ENCODE measurements around the gene NME1. TPM values are rescaled to one million over a fixed set of nuclear protein-coding genes. Genes with fewer than 3 reads are reported as not detected.

Gene NME1
- total RNA-seq, 1 experiment from 2014 or later, result 237 TPM

- no peak for DNase-seq (ENCODE audit: low spot score)
These were observed 35.8 kb downstream of the NME1 start for GRCh38 chr17:51189162-51189561.

DNA sequence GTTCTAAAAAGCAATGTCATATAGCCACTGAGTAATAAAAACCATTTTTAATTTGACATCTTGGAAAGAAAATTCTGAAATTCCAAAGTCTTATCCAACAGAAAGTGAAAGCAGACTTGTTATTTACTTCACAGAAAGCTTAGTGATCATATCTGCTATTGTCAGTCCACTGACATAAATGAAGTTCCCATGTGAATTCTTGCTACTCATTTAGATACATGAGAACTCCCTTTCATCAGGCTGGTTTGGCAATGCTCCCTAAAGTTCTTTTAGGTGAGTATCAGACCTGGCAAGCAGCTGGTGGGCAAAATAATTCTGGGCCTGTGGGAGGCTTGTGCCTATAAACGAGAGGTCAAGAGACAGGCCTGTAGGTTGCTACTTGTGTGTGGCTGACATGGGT is 36.3 kb downstream of the NME1 start:
- no peak for DNase-seq (ENCODE audit: low spot score)

DNA sequence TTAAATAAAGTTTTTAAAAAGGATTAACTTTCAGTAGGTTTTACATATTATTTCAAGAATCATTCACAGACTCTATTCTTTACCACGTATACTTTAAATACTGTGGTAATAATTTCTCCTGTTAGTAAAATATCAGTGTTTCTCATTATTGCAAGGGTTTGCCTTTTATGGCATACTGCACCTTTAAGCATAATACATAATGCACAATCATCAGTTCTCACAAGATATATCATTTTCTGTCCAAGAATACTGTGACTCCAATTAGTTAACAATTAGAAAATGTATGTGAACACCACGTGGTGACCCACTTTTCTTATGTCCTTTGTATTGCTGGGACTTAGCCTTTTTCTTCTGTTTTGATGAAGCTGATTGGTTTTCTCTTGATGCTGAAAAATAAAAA is 38.5 kb downstream of the NME1 start:
- no peak for DNase-seq (ENCODE audit: low spot score)

DNA sequence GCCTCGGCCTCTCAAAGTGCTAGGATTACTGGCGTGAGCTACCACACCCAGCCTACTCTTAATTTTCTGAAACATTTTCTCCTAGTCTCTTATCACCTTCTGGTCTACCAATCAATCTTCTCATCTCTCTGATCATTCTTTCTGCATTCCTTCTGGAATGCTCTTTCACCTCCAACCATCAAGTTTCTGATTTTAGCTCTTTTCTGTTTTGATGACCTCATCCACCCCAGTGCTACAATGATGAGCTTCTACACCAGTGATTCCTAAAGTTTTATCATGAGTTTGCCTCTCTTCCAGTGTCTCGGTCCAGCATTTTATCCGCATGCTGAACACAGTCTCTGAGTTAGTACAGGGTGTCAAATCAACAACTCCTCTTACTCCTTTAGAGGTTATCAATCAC is 44.4 kb downstream of the NME1 start:
- no peak for DNase-seq (ENCODE audit: low spot score)

DNA sequence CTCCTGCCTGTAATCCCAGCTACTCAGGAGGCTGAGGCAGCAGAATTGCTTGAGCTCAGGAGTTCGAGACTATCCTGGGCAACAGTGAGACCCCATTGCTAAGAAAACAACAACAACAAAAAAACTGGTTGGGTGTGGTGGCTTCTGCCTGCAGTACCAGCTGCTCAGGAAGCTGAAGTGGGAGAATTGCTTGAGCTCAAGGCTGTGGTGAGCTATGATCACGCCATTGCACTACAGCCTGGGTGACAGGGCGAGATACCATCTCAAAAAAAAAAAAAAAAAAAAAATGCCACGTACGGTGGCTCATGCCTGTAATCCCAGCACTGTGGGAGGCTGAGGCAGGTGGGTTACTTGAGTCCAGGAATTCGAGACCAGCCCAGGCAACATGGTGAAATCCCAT is 46.9 kb downstream of the NME1 start:
- DNase-seq (ENCODE audit: low spot score), result no peak

GRCh38 chr17:51200846-51201245 is 47.5 kb downstream of the NME1 start:
- DNase-seq (ENCODE audit: low spot score), result no peak

GRCh38 chr17:51203838-51204237 is 50.5 kb downstream of the NME1 start:
- DNase-seq (ENCODE audit: low spot score), result no peak

Other genes starting within 250 kb of the NME1 start
- 25.9 and 27.0 TPM in 2 replicates for gene SPAG9, start 32.7 kb upstream of the NME1 start, total RNA-seq (2014; rRNA removed; shearing (Covaris generic))
- 838 and 869 TPM in 2 replicates for gene NME2, start 12.9 kb downstream of the NME1 start, total RNA-seq (2014; rRNA removed; shearing (Covaris generic))
- gene MBTD1, start 106.5 kb downstream of the NME1 start, total RNA-seq (2014; rRNA removed; shearing (Covaris generic)), result 5.9 and 8.3 TPM in 2 replicates
- gene UTP18, start 107.0 kb downstream of the NME1 start, total RNA-seq (2014; rRNA removed; shearing (Covaris generic)), result 32.3 and 33.2 TPM in 2 replicates